ENCODE measurements around the gene IGSF9. TPM values are rescaled to one million over a fixed set of nuclear protein-coding genes. Genes with fewer than 3 reads are reported as not detected.

Gene IGSF9
- total RNA-seq, 1 experiment from 2014 or later, result 21.2 TPM

- Histone ChIP-seq H3K36me3 (ENCODE audit: control insufficient read depth, insufficient read depth, low read length) (peaks cover 2% of the 10 kb centered on the region; the same call in 1 of the 2 replicates), H3K4me3 (ENCODE audit: low read depth, low read length) (no peak overlapping the region), H3K4me1 (peaks cover 63% of the 10 kb centered on the region), H3K9me3 (no peaks in the 10 kb centered on the region), H3K27me3 (replicated peaks; ENCODE audit: control insufficient read depth, insufficient read depth, low read length) (no peaks in the 10 kb centered on the region)
- POLR2A ChIA-PET, result interaction anchor here (1.0 kb wide), 1 partner anchor 19 kb away, joined by 3 read pairs; no protein-coding TSS in a partner anchor
- H3K4me1 Mint-ChIP-seq (ENCODE audit: low read depth, unreplicated experiment), result peaks cover 55% of the 10 kb centered on the region
- H3K36me3 Mint-ChIP-seq (ENCODE audit: insufficient read depth, unreplicated experiment), result peaks cover 15% of the 10 kb centered on the region
- no peaks in the 10 kb centered on the region for H3K9me3 Mint-ChIP-seq (ENCODE audit: unreplicated experiment)
- peak overlapping the region; percentile 53 for H3K4me3 Mint-ChIP-seq (ENCODE audit: unreplicated experiment)
- no peak for TF ChIP-seq CTCF (IDR thresholded peaks at IDR 0.05; ENCODE audit: insufficient read depth in 1 of 2, low read depth in 1 of 2, low read length in 1 of 2, severe bottlenecking in 1 of 2, unreplicated experiment in 1 of 2)
- DNase-seq, result peak; percentile 66 to 72
- BruUV-seq (replicated peaks), result no TSS peak
- intact Hi-C loops (cut with micrococcal nuclease; ENCODE audit: unreplicated experiment), result loop anchor here (1.0 to 10.0 kb wide), 3 partner anchors 19 to 145 kb away; partner anchors contain the start of gene KCNJ9
- CTCF ChIA-PET, result interaction anchor here (0.7 to 10.1 kb wide), 6 partner anchors 18 to 159 kb away, joined by 3 to 129 read pairs (median 4); partner anchors contain the start of gene DUSP23
- H3K27me3 Mint-ChIP-seq (ENCODE audit: insufficient read depth, unreplicated experiment), result no peaks in the 10 kb centered on the region
- H3K27ac Mint-ChIP-seq (ENCODE audit: unreplicated experiment), result peak overlapping the region; percentile 73
Measured at GRCh38 chr1:159939678-159940002, 5.8 kb downstream of the IGSF9 start.

- peak overlapping the region; percentile 53 for H3K4me3 Mint-ChIP-seq (ENCODE audit: unreplicated experiment)
- no peaks in the 10 kb centered on the region for H3K9me3 Mint-ChIP-seq (ENCODE audit: unreplicated experiment)
- peak overlapping the region; percentile 73 for H3K27ac Mint-ChIP-seq (ENCODE audit: unreplicated experiment)
- TF ChIP-seq CTCF (IDR thresholded peaks at IDR 0.05; ENCODE audit: insufficient read depth in 1 of 2, low read depth in 1 of 2, low read length in 1 of 2, severe bottlenecking in 1 of 2, unreplicated experiment in 1 of 2), result no peak
- Histone ChIP-seq H3K9me3 (no peaks in the 10 kb centered on the region), H3K27me3 (replicated peaks; ENCODE audit: control insufficient read depth, insufficient read depth, low read length) (no peaks in the 10 kb centered on the region), H3K4me3 (ENCODE audit: low read depth, low read length) (no peak overlapping the region), H3K4me1 (peaks cover 59% of the 10 kb centered on the region), H3K36me3 (ENCODE audit: control insufficient read depth, insufficient read depth, low read length) (peaks cover 6% of the 10 kb centered on the region)
- intact Hi-C loops (cut with micrococcal nuclease; ENCODE audit: unreplicated experiment), result loop anchor here (1.0 to 10.0 kb wide), 3 partner anchors 20 to 146 kb away; partner anchors contain the start of gene KCNJ9
- ChIA-PET CTCF (interaction anchor here (0.7 to 10.1 kb wide), 6 partner anchors 18 to 158 kb away, joined by 3 to 129 read pairs (median 4); partner anchors contain the start of gene DUSP23), POLR2A (interaction anchor here (0.9 to 1.0 kb wide), 2 partner anchors 8 to 19 kb away, joined by 3 read pairs; no protein-coding TSS in a partner anchor)
- BruUV-seq (replicated peaks), result no TSS peak
- peaks cover 53% of the 10 kb centered on the region for H3K4me1 Mint-ChIP-seq (ENCODE audit: low read depth, unreplicated experiment)
- H3K36me3 Mint-ChIP-seq (ENCODE audit: insufficient read depth, unreplicated experiment), result peaks cover 15% of the 10 kb centered on the region
- no peaks in the 10 kb centered on the region for H3K27me3 Mint-ChIP-seq (ENCODE audit: insufficient read depth, unreplicated experiment)
- DNase-seq, result no peak
Measured at GRCh38 chr1:159938905-159939677, 6.3 kb downstream of the IGSF9 start.

- Histone ChIP-seq H3K4me1 (peaks cover 65% of the 10 kb centered on the region), H3K36me3 (ENCODE audit: control insufficient read depth, insufficient read depth, low read length) (peaks cover 6% of the 10 kb centered on the region), H3K27me3 (replicated peaks; ENCODE audit: control insufficient read depth, insufficient read depth, low read length) (no peaks in the 10 kb centered on the region), H3K4me3 (ENCODE audit: low read depth, low read length) (no peak overlapping the region), H3K9me3 (no peaks in the 10 kb centered on the region)
- no TSS peak for BruUV-seq (replicated peaks)
- ChIA-PET POLR2A (interaction anchor here (0.9 kb wide), 1 partner anchor 8 kb away, joined by 3 read pairs; no protein-coding TSS in a partner anchor), CTCF (interaction anchor here (10.1 kb wide), 1 partner anchor 67 kb away, joined by 129 read pairs; no protein-coding TSS in a partner anchor)
- H3K27ac Mint-ChIP-seq (ENCODE audit: unreplicated experiment), result peak overlapping the region; percentile 73
- DNase-seq, result peak; percentile 66 to 83
- H3K27me3 Mint-ChIP-seq (ENCODE audit: insufficient read depth, unreplicated experiment), result no peaks in the 10 kb centered on the region
- peak overlapping the region; percentile 23 for H3K4me3 Mint-ChIP-seq (ENCODE audit: unreplicated experiment)
- peaks cover 15% of the 10 kb centered on the region for H3K36me3 Mint-ChIP-seq (ENCODE audit: insufficient read depth, unreplicated experiment)
- no peak for TF ChIP-seq CTCF (IDR thresholded peaks at IDR 0.05; ENCODE audit: insufficient read depth in 1 of 2, low read depth in 1 of 2, low read length in 1 of 2, severe bottlenecking in 1 of 2, unreplicated experiment in 1 of 2)
- no peaks in the 10 kb centered on the region for H3K9me3 Mint-ChIP-seq (ENCODE audit: unreplicated experiment)
- peaks cover 60% of the 10 kb centered on the region for H3K4me1 Mint-ChIP-seq (ENCODE audit: low read depth, unreplicated experiment)
- intact Hi-C loops (cut with micrococcal nuclease; ENCODE audit: unreplicated experiment), result loop anchor here (2.0 to 10.0 kb wide), 2 partner anchors 20 to 146 kb away; partner anchors contain the start of gene KCNJ9
Measured at GRCh38 chr1:159938211-159938852, 7.1 kb downstream of the IGSF9 start.

Data from Caco-2 (cell line).